Peyer's patch (tissue), 4 donors: ENCODE measurements around the gene SLC6A6. TPM values are rescaled to one million over a fixed set of nuclear protein-coding genes. Genes with fewer than 3 reads are reported as not detected.
"Not testable (repeated sequence)": the region's sequence is repeated elsewhere in the genome, so short reads cannot be mapped to it uniquely, and the experiment has no call there.

Source experiments
- DNase-seq, 3 donors: peaks; one replicate each; pipeline ENCODE4 v3.0.0-alpha.2; 2017 to 2019
- H3K27ac ChIP-seq, 4 donors: fragments of 200-600 bp; sonication (generic); one replicate each; pipeline ENCODE4 v1.5.1; 2016 to 2019
- H3K27me3 ChIP-seq, 2 donors: fragments of 200-600 bp; sonication (generic); one replicate each; pipeline ENCODE4 v1.5.1; 2019
- H3K36me3 ChIP-seq, 3 donors: fragments of 200-600 bp; sonication (generic); one replicate each; pipeline ENCODE4 v1.5.1; 2016 to 2019
- H3K4me1 ChIP-seq, 4 donors: fragments of 200-600 bp; sonication (generic); one replicate each; pipeline ENCODE4 v1.5.1; 2016 to 2019
- H3K4me3 ChIP-seq, 4 donors: fragments of 200-600 bp; sonication (generic); 1 replicate in 3 of 4; 2 replicates in 1 of 4; pipeline ENCODE4 v1.5.1; 2016 to 2019; ENCODE audit warnings: mild to moderate bottlenecking in 1 of 4
- H3K9me3 ChIP-seq, 4 donors: fragments of 200-600 bp; sonication (generic); one replicate each; pipeline ENCODE4 v1.5.1; 2016 to 2019; ENCODE audit warnings: mild to moderate bottlenecking in 1 of 4
- POLR2A ChIP-seq, 2 donors: fragments of 450-650 bp; IDR thresholded peaks; one replicate each; pipeline ENCODE4 v1.5.1; 2017; ENCODE audit warnings: antibody characterized with exemption in 2 of 2, mild to moderate bottlenecking in 2 of 2, moderate library complexity in 2 of 2
- total RNA-seq, 4 donors: library from RNA; depleted of rRNA; stranded (reverse); fragments of >200 nt; gene quantifications; one replicate each; pipeline ENCODE4 v1.1.0, GENCODE V29; 2016
- TF ChIP-seq, protein P1 (sequence below), 6 experiments: fragments of 450-650 bp in 4 of 6; fragments of 200-600 bp in 2 of 6; sonication (generic) in 1 of 6; IDR thresholded peaks; one replicate each; pipeline ENCODE4 v1.5.1; 2017 to 2019; ENCODE audit warnings: antibody characterized with exemption in 6 of 6, mild to moderate bottlenecking in 3 of 6, moderate library complexity in 1 of 6

SLC6A6 gene
- total RNA-seq, 4 donors from 2014 or later = 61.1 to 190 (median 150) TPM

GRCh38 chr3:14514323-14514720 is 111.9 kb downstream of the SLC6A6 start:
- no peaks in the 10 kb centered on the region for H3K9me3 ChIP-seq

DNA sequence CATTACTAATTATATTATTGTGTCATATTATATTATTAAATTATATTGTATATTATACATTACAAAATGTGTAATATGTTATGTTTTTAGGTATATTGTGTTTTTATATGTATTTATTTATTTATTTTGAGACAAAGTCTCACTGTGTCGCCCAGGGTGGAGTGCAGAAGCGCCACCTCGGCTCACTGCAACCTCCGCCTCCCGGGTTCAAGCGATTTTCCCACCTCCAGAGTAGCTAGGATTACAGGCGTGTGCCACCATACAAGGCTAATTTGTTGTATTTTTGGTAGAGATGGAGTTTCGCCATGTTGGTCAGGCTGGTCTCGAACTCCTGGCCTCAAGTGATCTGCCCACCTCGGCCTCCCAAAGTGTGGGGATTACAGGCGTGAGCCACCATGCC is 113.1 kb downstream of the SLC6A6 start:
- not testable (repeated sequence) for H3K27me3 ChIP-seq, H3K4me3 ChIP-seq, H3K4me1 ChIP-seq, H3K9me3 ChIP-seq, H3K27ac ChIP-seq, H3K36me3 ChIP-seq
- peak in 1 of 3 donors; percentile 0 for DNase-seq

More at GRCh38 chr3:14514323-14514720, 111.9 kb downstream of the SLC6A6 start:
- Histone ChIP-seq H3K4me3 (no peak overlapping the region), H3K4me1 (no peaks in the 10 kb centered on the region), H3K27ac (no peak overlapping the region), H3K27me3 (no peaks in the 10 kb centered on the region), H3K36me3 (no peaks in the 10 kb centered on the region)
- peak in 1 of 3 donors; percentile 31 for DNase-seq
- TF ChIP-seq, protein P1, sequence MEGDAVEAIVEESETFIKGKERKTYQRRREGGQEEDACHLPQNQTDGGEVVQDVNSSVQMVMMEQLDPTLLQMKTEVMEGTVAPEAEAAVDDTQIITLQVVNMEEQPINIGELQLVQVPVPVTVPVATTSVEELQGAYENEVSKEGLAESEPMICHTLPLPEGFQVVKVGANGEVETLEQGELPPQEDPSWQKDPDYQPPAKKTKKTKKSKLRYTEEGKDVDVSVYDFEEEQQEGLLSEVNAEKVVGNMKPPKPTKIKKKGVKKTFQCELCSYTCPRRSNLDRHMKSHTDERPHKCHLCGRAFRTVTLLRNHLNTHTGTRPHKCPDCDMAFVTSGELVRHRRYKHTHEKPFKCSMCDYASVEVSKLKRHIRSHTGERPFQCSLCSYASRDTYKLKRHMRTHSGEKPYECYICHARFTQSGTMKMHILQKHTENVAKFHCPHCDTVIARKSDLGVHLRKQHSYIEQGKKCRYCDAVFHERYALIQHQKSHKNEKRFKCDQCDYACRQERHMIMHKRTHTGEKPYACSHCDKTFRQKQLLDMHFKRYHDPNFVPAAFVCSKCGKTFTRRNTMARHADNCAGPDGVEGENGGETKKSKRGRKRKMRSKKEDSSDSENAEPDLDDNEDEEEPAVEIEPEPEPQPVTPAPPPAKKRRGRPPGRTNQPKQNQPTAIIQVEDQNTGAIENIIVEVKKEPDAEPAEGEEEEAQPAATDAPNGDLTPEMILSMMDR (IDR thresholded peaks at IDR 0.05) = no peak
- no peak for TF ChIP-seq POLR2A (IDR thresholded peaks at IDR 0.05)

GRCh38 chr3:14516738-14517345 is 114.4 kb downstream of the SLC6A6 start:
- Histone ChIP-seq H3K4me3 (no peak overlapping the region), H3K9me3 (no peaks in the 10 kb centered on the region), H3K4me1 (no peaks in the 10 kb centered on the region), H3K27me3 (no peaks in the 10 kb centered on the region), H3K36me3 (no peaks in the 10 kb centered on the region), H3K27ac (no peak overlapping the region)
- peak in 2 of 3 donors; percentile 33 to 34 for DNase-seq
- TF ChIP-seq, protein P1 (IDR thresholded peaks at IDR 0.05) = no peak
- no peak for TF ChIP-seq POLR2A (IDR thresholded peaks at IDR 0.05)

DNA sequence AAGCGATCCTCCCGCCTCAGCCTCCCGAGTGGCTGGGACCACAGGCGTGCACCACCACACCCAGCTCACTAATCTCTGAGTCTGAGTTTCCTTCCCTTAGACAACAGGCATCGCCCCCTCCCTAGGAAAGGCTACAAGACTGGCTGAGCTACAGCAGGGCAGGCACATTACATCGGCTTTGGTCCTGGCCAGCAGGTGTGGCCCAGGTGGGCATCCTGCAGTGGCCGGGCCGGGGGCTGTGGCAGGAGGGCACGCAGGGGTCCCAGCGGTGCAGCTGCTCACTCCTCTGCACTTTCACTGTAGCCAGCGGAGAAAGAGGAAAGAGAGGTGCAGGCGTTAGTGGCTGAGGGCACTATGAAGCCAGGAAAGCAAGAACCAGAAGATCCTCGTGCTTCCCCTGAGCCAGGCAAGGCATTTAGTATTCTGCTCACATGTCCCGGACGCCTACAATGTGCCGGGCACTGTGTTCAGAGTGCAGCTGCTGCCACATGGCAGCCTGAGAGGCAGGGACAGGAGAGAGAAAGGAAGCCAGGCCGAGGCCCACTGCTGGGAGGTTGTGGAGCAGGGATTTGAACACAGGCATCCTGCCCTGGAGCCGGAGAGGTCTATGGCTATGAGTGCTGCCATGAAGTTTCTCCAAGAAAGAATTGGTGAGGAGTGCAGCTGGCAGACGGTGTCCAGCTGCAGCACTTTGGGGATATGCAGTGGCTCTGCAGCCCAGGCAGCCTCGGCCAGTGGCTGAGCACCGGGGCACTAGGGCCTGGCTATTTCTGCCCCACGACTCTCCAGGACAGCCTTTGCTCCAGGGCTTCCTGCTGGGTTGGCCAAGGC is 115.4 kb downstream of the SLC6A6 start:
- peak in 1 of 3 donors; percentile 25 for DNase-seq
- TF ChIP-seq, protein P1 (IDR thresholded peaks at IDR 0.05) = no peak
- no peak for TF ChIP-seq POLR2A (IDR thresholded peaks at IDR 0.05)
- no peak overlapping the region for H3K4me3 ChIP-seq
- no peaks in the 10 kb centered on the region for H3K36me3 ChIP-seq
- no peaks in the 10 kb centered on the region for H3K4me1 ChIP-seq
- no peaks in the 10 kb centered on the region for H3K9me3 ChIP-seq
- H3K27me3 ChIP-seq = no peaks in the 10 kb centered on the region
- H3K27ac ChIP-seq = no peak overlapping the region

DNA sequence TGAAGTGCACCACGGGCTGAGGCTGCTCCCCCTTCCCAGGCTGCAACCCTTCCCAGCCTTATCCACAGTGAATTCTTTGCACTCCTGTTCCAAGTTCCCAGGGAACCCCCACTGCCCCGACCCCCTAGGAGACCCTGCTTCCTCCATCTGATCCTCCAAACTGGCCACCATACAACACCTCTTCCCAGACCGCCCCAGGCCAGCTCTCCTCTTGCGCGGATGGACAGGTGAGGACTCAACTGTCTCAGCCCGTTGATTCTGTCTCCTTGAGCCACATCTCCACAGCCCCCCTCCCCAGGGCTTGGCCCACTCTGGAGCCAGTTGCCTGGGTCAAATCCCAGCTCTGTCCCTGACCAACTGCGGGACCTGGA is 116.0 kb downstream of the SLC6A6 start:
- Histone ChIP-seq H3K4me1 (no peaks in the 10 kb centered on the region), H3K9me3 (no peaks in the 10 kb centered on the region), H3K27me3 (no peaks in the 10 kb centered on the region), H3K27ac (no peak overlapping the region), H3K36me3 (no peaks in the 10 kb centered on the region), H3K4me3 (no peak overlapping the region)
- no peak for TF ChIP-seq POLR2A (IDR thresholded peaks at IDR 0.05)
- TF ChIP-seq, protein P1 (IDR thresholded peaks at IDR 0.05) = no peak
- DNase-seq = peak in 2 of 3 donors; percentile 32 to 37

DNA sequence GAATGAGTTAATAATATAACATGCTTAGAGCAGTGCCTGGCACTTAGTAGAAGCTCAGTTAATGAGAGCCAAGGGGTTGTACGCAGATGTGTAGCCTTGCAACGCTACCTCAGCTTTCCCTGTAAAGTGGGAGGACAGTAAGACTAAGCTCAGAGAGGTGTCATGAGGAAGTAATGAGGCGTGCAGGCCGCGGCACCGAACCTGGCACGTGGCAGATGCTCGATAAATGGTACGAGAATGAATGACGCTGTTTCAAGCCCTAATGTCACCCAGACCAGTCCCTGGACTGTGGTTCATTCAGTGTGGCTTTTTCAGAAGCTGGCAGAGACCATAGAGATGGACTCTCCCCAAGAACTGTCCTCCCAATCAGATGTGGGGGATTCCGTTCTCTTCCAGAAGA is 116.5 kb downstream of the SLC6A6 start:
- no peaks in the 10 kb centered on the region for H3K9me3 ChIP-seq
- no peak overlapping the region for H3K4me3 ChIP-seq
- TF ChIP-seq, protein P1 (IDR thresholded peaks at IDR 0.05) = no peak
- TF ChIP-seq POLR2A (IDR thresholded peaks at IDR 0.05) = no peak
- no peak overlapping the region for H3K27ac ChIP-seq
- no peaks in the 10 kb centered on the region for H3K4me1 ChIP-seq
- no peaks in the 10 kb centered on the region for H3K27me3 ChIP-seq
- DNase-seq = peak in 1 of 3 donors; percentile 9
- no peaks in the 10 kb centered on the region for H3K36me3 ChIP-seq
